ENCODE results near the gene PRDM15.

Gene PRDM15

GRCh38 chr21:41903559-41904351 lies 24.6 kb upstream of the PRDM15 start:
- Mint-ChIP-seq H3K27ac (peak overlapping the region; percentile 36), H3K36me3 (ENCODE audit: low read depth) (peaks cover 71% of the 10 kb centered on the region), H3K9me3 (no peaks in the 10 kb centered on the region), H3K4me1 (peaks cover 29% of the 10 kb centered on the region), H3K27me3 (ENCODE audit: low read depth, poor library complexity) (peaks cover 3% of the 10 kb centered on the region), H3K4me3 (no peak overlapping the region)
- no peak for DNase-seq
- TF ChIP-seq, protein P1, sequence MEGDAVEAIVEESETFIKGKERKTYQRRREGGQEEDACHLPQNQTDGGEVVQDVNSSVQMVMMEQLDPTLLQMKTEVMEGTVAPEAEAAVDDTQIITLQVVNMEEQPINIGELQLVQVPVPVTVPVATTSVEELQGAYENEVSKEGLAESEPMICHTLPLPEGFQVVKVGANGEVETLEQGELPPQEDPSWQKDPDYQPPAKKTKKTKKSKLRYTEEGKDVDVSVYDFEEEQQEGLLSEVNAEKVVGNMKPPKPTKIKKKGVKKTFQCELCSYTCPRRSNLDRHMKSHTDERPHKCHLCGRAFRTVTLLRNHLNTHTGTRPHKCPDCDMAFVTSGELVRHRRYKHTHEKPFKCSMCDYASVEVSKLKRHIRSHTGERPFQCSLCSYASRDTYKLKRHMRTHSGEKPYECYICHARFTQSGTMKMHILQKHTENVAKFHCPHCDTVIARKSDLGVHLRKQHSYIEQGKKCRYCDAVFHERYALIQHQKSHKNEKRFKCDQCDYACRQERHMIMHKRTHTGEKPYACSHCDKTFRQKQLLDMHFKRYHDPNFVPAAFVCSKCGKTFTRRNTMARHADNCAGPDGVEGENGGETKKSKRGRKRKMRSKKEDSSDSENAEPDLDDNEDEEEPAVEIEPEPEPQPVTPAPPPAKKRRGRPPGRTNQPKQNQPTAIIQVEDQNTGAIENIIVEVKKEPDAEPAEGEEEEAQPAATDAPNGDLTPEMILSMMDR (IDR thresholded peaks at IDR 0.05): no peak

- no peaks in the 10 kb centered on the region for H3K9me3 Mint-ChIP-seq
- H3K36me3 Mint-ChIP-seq (ENCODE audit: low read depth): peaks cover 71% of the 10 kb centered on the region
- H3K4me3 Mint-ChIP-seq: no peak overlapping the region
- no peak overlapping the region for H3K27ac Mint-ChIP-seq
- H3K27me3 Mint-ChIP-seq (ENCODE audit: low read depth, poor library complexity): peaks cover 3% of the 10 kb centered on the region
- H3K4me1 Mint-ChIP-seq: peaks cover 27% of the 10 kb centered on the region
- DNase-seq: no peak
- TF ChIP-seq, protein P1 (IDR thresholded peaks at IDR 0.05): no peak
Measured at GRCh38 chr21:41902946-41903345, 23.8 kb upstream of the PRDM15 start.

DNA sequence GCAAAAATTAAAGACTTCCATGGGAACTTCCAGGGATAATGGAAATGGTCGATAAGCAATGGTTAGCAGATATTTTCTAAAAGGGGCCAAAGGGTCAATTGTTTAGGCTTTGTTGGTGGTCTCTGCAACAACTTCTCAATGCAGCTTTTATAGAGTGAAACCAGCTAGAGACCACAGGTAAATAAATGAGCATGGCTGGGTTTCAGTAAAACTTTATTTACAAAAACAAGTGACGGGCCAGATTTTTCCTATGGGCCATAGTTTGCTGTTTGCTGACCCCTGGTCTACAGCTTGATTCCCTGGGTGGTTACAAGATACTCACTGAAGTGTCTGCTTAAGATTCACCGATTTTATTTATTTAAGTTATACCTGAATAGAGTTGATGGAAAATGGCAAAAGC lies 22.6 kb upstream of the PRDM15 start:
- no peak for DNase-seq
- Mint-ChIP-seq H3K4me3 (no peak overlapping the region), H3K9me3 (no peaks in the 10 kb centered on the region), H3K4me1 (peaks cover 27% of the 10 kb centered on the region), H3K36me3 (ENCODE audit: low read depth) (peaks cover 60% of the 10 kb centered on the region), H3K27me3 (ENCODE audit: low read depth, poor library complexity) (peaks cover 3% of the 10 kb centered on the region), H3K27ac (no peak overlapping the region)
- TF ChIP-seq, protein P1 (IDR thresholded peaks at IDR 0.05): no peak

DNA sequence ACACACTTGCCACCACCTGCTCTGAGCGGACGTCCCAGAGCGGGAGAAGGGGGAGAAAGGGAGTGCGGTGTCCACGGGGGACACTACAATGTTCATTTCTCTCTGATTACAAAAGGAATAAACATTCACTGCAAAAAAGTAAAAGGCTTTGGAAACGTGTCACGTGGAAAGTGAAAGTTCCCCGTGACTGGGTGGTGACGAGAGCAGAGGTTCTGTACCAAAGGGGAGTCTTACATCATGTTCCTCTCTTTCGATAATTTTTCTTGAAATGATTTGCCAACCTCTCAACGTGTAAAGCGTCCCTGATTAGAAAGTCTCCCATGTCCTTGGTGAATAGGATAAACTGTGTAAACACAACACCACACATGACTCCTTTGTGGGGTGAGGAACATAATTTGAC lies 22.0 kb upstream of the PRDM15 start:
- no peak for DNase-seq
- H3K27ac Mint-ChIP-seq: no peak overlapping the region
- H3K36me3 Mint-ChIP-seq (ENCODE audit: low read depth): peaks cover 53% of the 10 kb centered on the region
- H3K27me3 Mint-ChIP-seq (ENCODE audit: low read depth, poor library complexity): peaks cover 3% of the 10 kb centered on the region
- no peak overlapping the region for H3K4me3 Mint-ChIP-seq
- no peaks in the 10 kb centered on the region for H3K9me3 Mint-ChIP-seq
- TF ChIP-seq, protein P1 (IDR thresholded peaks at IDR 0.05): no peak
- H3K4me1 Mint-ChIP-seq: peaks cover 31% of the 10 kb centered on the region

GRCh38 chr21:41900401-41900800 lies 21.3 kb upstream of the PRDM15 start:
- peaks cover 6% of the 10 kb centered on the region for H3K27me3 Mint-ChIP-seq (ENCODE audit: low read depth, poor library complexity)
- DNase-seq: no peak
- no peak overlapping the region for H3K4me3 Mint-ChIP-seq
- no peaks in the 10 kb centered on the region for H3K9me3 Mint-ChIP-seq
- peaks cover 48% of the 10 kb centered on the region for H3K36me3 Mint-ChIP-seq (ENCODE audit: low read depth)
- H3K4me1 Mint-ChIP-seq: peaks cover 38% of the 10 kb centered on the region
- no peak overlapping the region for H3K27ac Mint-ChIP-seq
- TF ChIP-seq, protein P1 (IDR thresholded peaks at IDR 0.05): no peak

All from nephron progenitor cell (in vitro differentiated cells).